Body of pancreas (tissue), 4 donors: Measurements from ENCODE around the gene PAX1. TPM values are rescaled to one million over a fixed set of nuclear protein-coding genes. Genes with fewer than 3 reads are reported as not detected.
A peak's percentile ranks its signal among the peaks of the same experiment; 100 is the strongest.

Experiments used
- ATAC-seq: fragments of 150-250 bp; one replicate; pipeline ENCODE4 v1.9.1; 2016
- DNase-seq, 4 donors: peaks; one replicate each; pipeline ENCODE4 v3.0.0-alpha.2; 2019
- H3K27ac ChIP-seq, 4 donors: fragments of 200-600 bp; sonication (generic); 1 replicate in 3 of 4; 2 replicates in 1 of 4; pipeline versions ENCODE4 v1.5.1 to v1.6.1; 2016 to 2019; ENCODE audit warnings: mild to moderate bottlenecking in 1 of 4, mixed read lengths in 1 of 4, moderate library complexity in 1 of 4
- H3K27me3 ChIP-seq, 2 donors: fragments of 200-600 bp; sonication (generic); one replicate each; pipeline ENCODE4 v1.6.0; 2016; ENCODE audit warnings: mild to moderate bottlenecking in 1 of 2
- H3K36me3 ChIP-seq, 2 donors: fragments of 200-600 bp; sonication (generic); replicated peaks in 1 of 2; 2 replicates each; pipeline ENCODE4 v1.5.1; 2016; ENCODE audit warnings: low read depth in 2 of 2; ENCODE audit not compliant: insufficient read depth in 1 of 2
- H3K4me1 ChIP-seq: fragments of 200-600 bp; sonication (generic); one replicate; pipeline ENCODE4 v1.6.0; 2016
- H3K4me3 ChIP-seq, 2 donors: fragments of 200-600 bp; sonication (generic); 1 replicate in 1 of 2; 2 replicates in 1 of 2; pipeline ENCODE4 v1.5.1; 2016 to 2019
- H3K9me3 ChIP-seq, 3 donors: fragments of 200-600 bp; sonication (generic); 1 replicate in 2 of 3; 2 replicates in 1 of 3; pipeline ENCODE4 v1.5.1; 2016
- POLR2A ChIP-seq, 3 donors: fragments of 450-650 bp; IDR thresholded peaks; one replicate each; pipeline ENCODE4 v1.6.1; 2016; ENCODE audit warnings: antibody characterized with exemption in 3 of 3, mild to moderate bottlenecking in 2 of 3
- WGBS, 2 donors: methylation state at CpG; one replicate each; pipeline ENCODE4 v1.1.5; 2017; 5-methylcytosine and 5-hydroxymethylcytosine counted together
- intact Hi-C: fragments of 100-400 bp; cut with DNase I; formaldehyde crosslinking; loops from one replicate; pipeline ENCODE4 v1.15.1; 2023
- total RNA-seq, 2 donors: library from RNA; depleted of rRNA; stranded (reverse); fragments of >200 nt; gene quantifications; one replicate each; pipeline ENCODE4 v1.1.0, GENCODE V29; 2016
- TF ChIP-seq, protein P1 (sequence below), 7 experiments: fragments of 450-650 bp in 4 of 7; fragments of 200-600 bp in 3 of 7; sonication (generic) in 3 of 7; IDR thresholded peaks; one replicate each; pipeline ENCODE4 v1.5.1; 2016 to 2019; ENCODE audit warnings: antibody characterized with exemption in 7 of 7

The PAX1 gene
- total RNA-seq, 2 donors from 2014 or later: not detected

DNA sequence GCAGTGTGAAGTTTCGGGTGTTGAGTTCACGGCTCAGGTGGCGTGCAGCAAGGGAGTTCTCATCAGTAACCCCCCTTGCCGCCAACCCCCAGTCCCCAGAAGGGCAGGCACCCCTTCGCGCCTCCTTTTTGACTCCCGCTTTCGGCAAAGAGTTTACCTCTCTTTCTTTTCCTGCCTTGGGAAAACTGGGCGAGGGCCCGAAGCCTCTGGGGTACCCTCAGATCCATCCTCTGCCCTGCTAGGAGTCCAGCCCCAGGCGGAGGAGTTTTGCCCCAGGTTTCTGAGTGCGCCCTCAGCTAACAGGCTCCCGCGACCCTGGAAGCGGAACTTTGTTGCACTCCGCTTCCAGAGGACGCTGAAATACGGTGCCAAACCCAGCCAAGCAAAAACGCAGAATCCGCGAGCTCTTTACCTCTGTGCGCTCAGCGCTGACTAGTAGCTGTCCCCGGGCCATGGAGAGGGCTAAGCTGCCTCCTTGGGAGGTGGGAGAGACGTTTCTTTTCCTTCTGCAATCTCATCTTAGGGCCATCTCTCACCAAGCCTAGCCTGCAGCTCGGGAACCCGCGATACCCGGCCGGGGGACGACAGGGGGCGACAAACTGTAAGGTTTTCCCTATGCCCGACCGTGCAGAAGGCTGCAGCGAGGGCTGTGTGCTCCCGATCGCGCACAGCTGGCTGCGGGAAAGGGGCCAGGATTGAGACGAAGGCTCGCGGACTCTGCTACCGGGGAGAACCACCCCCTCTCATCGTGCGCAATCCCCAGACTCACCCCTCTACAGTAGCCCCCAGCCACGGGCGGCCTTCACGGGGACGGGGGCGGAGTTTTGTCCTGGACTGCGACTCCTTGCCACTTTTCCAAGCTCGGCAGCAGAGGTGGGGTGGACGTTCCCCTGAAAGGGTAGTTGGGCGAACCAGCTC is 2.7 kb upstream of the PAX1 start:
- Histone ChIP-seq H3K4me1 (peaks cover 12% of the 10 kb centered on the region), H3K27me3 (peaks cover 0 to 43% of the 10 kb centered on the region in 2 donors), H3K4me3 (no peak overlapping the region), H3K36me3 (no peaks in the 10 kb centered on the region), H3K9me3 (no peaks in the 10 kb centered on the region), H3K27ac (no peak overlapping the region)
- TF ChIP-seq POLR2A (IDR thresholded peaks at IDR 0.05): no peak
- TF ChIP-seq, protein P1, sequence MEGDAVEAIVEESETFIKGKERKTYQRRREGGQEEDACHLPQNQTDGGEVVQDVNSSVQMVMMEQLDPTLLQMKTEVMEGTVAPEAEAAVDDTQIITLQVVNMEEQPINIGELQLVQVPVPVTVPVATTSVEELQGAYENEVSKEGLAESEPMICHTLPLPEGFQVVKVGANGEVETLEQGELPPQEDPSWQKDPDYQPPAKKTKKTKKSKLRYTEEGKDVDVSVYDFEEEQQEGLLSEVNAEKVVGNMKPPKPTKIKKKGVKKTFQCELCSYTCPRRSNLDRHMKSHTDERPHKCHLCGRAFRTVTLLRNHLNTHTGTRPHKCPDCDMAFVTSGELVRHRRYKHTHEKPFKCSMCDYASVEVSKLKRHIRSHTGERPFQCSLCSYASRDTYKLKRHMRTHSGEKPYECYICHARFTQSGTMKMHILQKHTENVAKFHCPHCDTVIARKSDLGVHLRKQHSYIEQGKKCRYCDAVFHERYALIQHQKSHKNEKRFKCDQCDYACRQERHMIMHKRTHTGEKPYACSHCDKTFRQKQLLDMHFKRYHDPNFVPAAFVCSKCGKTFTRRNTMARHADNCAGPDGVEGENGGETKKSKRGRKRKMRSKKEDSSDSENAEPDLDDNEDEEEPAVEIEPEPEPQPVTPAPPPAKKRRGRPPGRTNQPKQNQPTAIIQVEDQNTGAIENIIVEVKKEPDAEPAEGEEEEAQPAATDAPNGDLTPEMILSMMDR (IDR thresholded peaks at IDR 0.05): peak in 6 of 7 experiments; percentile 27 to 54 (median 44)
- ATAC-seq (no peak), DNase-seq (peak; percentile 50 to 76 (median 62))
- 3 to 6% methylated on average over 34 to 54 of the region's 54 CpGs for WGBS, 2 donors
- intact Hi-C loops: no loop called here

DNA sequence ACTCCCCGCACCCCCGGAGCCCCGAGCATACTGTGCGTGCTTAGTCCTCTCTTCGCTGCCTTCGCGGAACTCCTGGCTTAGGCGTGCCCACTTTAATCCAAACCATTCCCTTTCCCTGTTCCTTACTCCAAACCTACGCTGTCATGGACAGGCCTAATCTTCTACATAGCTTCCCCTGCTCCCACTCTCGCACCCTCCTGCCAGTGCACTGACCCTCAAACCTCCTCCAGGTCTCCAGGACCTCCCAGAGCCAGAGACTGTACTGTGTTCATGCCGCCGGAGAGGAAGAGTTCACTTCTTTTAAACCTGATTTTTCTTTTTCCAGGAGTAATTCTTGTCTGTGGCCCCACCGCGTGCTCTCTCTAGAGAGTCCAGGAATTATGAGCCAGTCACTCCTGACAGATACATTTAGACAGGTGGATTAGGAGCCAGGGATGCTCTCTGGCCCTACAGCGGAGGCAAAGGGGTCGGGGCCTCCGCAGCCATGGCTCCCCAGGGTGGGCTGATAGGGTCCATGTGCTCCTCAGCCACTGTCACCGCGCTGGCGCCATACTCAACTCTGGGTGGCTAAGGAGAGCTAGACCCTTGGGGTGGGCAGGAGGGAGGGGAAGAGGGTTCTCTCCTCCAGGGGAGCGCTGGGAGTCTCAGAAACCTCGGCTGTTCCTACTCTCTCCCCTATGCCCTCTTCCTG is 1.6 kb upstream of the PAX1 start:
- peaks cover 12% of the 10 kb centered on the region for H3K4me1 ChIP-seq
- H3K27ac ChIP-seq: no peak overlapping the region
- 4 to 5% methylated on average over 16 to 22 of the region's 22 CpGs for WGBS, 2 donors
- TF ChIP-seq, protein P1 (IDR thresholded peaks at IDR 0.05): no peak
- TF ChIP-seq POLR2A (IDR thresholded peaks at IDR 0.05): no peak
- intact Hi-C loops: no loop called here
- H3K9me3 ChIP-seq: no peaks in the 10 kb centered on the region
- H3K4me3 ChIP-seq: no peak overlapping the region
- DNase-seq (no peak), ATAC-seq (no peak)
- no peaks in the 10 kb centered on the region for H3K36me3 ChIP-seq
- peaks cover 0 to 43% of the 10 kb centered on the region in 2 donors for H3K27me3 ChIP-seq

DNA sequence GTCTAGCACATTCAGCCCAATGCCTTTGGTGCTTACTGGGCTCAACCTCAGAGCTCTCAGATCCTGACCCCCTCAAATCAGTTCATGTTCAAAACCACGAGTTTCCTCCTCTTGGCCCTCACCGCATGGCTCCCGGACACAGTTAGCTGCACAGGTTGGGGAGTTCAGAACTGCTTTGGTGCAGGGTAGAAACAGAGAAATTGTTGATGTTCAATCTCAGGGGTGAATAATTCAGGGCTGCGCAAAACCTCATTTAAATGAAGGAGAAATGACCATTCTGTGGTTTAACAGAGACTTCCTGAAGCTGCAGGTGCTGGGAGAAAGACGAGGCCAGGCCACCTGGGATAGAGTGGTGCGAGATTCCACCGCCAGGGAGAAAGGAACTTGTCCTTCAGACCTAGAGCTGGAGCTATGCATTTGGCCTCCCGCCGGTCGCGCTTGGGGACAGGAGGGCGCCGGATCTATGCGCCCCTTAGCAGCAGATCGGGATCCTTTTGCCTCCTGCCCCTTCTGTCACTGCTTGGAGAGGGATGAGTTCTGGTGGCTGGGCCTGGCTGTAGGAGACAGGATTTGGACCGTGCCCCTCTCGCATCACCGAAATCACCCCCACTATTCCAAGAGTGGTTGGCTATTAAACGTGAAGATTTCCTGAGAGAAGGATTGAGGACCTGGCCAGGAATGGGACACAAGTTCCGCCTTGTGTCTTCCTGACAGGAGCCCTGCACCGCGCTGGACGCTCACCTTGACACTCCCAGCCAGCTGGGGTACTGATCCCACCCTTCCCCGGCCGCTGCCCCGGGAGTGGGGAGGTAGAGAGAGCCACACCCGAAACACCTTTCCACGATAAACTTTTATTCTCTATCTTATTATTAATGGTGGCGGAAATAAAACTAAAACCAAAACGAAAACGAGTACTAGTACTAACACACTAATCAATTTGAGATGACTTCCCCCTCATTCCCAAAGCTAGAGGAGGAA is 767 bp upstream of the PAX1 start:
- WGBS, 2 donors: 3% methylated on average over 31 of the region's 31 CpGs
- TF ChIP-seq, protein P1 (IDR thresholded peaks at IDR 0.05): no peak
- TF ChIP-seq POLR2A (IDR thresholded peaks at IDR 0.05): no peak
- Histone ChIP-seq H3K27ac (no peak overlapping the region), H3K9me3 (no peaks in the 10 kb centered on the region), H3K36me3 (no peaks in the 10 kb centered on the region), H3K4me3 (no peak overlapping the region), H3K27me3 (peaks cover 0 to 43% of the 10 kb centered on the region in 2 donors), H3K4me1 (peaks cover 12% of the 10 kb centered on the region)
- ATAC-seq (no peak), DNase-seq (no peak)
- intact Hi-C loops: no loop called here

DNA sequence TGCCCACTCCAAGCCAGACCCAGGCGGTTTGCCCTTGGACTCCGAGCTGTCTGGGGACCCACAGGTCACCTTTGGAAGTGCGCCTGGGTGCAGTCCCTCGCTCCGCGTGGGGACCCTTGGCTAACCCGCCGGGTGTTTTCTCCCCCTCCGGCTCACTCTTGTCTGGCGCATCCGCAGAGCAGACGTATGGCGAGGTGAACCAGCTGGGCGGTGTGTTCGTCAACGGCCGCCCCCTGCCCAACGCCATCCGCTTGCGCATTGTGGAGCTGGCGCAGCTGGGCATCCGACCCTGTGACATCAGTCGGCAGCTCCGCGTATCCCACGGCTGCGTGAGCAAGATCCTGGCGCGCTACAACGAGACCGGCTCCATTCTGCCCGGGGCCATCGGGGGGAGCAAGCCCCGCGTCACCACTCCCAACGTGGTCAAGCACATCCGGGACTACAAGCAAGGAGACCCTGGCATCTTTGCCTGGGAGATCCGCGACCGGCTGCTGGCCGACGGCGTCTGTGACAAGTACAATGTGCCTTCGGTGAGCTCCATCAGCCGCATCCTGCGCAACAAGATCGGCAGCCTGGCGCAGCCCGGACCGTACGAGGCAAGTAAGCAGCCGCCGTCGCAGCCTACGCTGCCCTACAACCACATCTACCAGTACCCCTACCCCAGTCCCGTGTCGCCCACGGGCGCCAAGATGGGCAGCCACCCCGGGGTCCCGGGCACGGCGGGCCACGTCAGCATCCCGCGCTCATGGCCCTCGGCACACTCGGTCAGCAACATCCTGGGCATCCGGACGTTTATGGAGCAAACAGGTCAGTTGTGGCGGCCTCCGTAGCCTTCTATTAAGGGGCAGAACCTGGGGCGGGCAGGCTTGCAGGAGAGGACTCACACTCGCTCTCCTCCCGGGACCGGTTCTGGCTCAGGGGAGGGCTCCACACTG is 1.1 kb downstream of the PAX1 start:
- Histone ChIP-seq H3K4me3 (no peak overlapping the region), H3K4me1 (peaks cover 12% of the 10 kb centered on the region), H3K27me3 (peaks cover 0 to 34% of the 10 kb centered on the region in 2 donors), H3K36me3 (no peaks in the 10 kb centered on the region), H3K9me3 (no peaks in the 10 kb centered on the region), H3K27ac (no peak overlapping the region)
- DNase-seq (no peak), ATAC-seq (no peak)
- TF ChIP-seq, protein P1 (IDR thresholded peaks at IDR 0.05): no peak
- no peak for TF ChIP-seq POLR2A (IDR thresholded peaks at IDR 0.05)
- intact Hi-C loops: no loop called here
- 2% methylated on average over 14 to 76 of the region's 76 CpGs for WGBS, 2 donors
